AG09309 (cell line): Measurements from ENCODE around the gene CLDN5.
"Not testable (repeated sequence)": the region's sequence is repeated elsewhere in the genome, so short reads cannot be mapped to it uniquely, and the experiment has no call there.

Source experiments
- DNase-seq: peaks from one replicate; pipeline ENCODE4 v3.0.0-alpha.2; 2010; ENCODE audit warnings: low read depth
- H3K4me3 ChIP-seq: 2 replicates; pipeline ENCODE4 v1.5.1; 2011; ENCODE audit warnings: mild to moderate bottlenecking, low read depth, low read length, moderate library complexity; ENCODE audit not compliant: control insufficient read depth
- TF ChIP-seq, protein P1 (sequence below): IDR thresholded peaks from 2 replicates; pipeline ENCODE4 v1.5.1; 2011; ENCODE audit warnings: mild to moderate bottlenecking, low read depth, low read length, inconsistent platforms; ENCODE audit not compliant: insufficient read depth, control insufficient read depth; ENCODE audit errors: missing control alignments

Gene CLDN5

DNA sequence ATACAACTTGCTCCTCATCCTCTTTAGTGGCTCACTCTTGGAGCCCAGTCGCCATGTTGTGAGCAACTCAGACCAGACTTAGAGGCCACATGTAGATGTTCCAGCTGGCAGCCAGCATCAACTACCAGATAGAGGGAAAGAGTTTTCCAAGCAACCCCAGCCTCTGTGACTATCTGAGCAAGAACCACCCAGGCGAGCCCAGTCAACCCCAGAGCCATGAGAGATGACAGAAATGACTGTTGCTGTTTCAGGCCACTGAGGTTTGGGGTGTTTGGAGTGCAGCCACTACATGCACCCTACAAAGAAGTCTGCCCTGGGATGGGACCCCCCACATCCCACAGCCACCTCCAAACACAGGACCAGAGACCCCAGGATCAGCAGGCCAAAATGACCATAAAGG is 24.8 kb upstream of the CLDN5 start:
- TF ChIP-seq, protein P1, sequence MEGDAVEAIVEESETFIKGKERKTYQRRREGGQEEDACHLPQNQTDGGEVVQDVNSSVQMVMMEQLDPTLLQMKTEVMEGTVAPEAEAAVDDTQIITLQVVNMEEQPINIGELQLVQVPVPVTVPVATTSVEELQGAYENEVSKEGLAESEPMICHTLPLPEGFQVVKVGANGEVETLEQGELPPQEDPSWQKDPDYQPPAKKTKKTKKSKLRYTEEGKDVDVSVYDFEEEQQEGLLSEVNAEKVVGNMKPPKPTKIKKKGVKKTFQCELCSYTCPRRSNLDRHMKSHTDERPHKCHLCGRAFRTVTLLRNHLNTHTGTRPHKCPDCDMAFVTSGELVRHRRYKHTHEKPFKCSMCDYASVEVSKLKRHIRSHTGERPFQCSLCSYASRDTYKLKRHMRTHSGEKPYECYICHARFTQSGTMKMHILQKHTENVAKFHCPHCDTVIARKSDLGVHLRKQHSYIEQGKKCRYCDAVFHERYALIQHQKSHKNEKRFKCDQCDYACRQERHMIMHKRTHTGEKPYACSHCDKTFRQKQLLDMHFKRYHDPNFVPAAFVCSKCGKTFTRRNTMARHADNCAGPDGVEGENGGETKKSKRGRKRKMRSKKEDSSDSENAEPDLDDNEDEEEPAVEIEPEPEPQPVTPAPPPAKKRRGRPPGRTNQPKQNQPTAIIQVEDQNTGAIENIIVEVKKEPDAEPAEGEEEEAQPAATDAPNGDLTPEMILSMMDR: no peak
- no peak overlapping the region for H3K4me3 ChIP-seq
- DNase-seq: no peak

DNA sequence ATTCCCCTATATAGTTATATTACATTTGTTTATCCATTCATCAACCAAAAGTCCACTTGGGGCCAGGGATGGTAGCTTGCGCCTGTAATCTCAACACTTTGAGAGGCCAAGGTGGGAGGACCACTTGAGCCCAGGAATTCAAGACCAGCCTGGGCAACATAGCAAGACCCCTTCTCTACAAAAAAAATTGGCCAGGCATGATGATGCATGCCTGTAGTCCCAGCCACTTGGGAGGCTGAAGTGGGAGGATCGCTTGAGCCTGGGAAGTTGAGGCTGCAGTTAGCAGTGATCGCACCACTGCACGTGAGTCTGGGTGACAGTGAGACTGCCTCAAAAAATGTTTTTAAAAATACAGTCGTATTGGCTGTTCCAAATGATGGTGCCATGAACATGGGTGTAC is 24.2 kb upstream of the CLDN5 start:
- not testable (repeated sequence) for DNase-seq, H3K4me3 ChIP-seq

DNA sequence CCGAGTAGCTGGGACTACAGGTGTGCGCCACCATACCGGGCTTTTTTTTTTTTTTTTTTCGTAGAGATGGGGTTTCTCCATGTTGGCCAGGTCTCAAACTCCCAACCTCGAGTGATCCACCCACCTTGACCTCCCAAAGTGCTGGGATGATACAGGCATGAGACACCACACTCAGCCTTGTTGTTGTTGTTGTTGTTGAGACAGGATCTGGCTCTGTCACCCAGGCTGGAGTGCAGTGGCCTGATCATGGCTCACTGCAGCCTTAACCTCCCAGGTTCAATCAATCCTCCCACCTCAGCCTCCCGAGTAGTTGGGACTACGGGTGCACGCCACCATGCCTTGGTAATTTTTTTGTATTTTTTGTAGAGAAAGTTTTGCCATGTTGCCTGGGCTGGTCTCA is 23.4 kb upstream of the CLDN5 start:
- DNase-seq: no peak
- TF ChIP-seq, protein P1: no peak
- H3K4me3 ChIP-seq: no peak overlapping the region

DNA sequence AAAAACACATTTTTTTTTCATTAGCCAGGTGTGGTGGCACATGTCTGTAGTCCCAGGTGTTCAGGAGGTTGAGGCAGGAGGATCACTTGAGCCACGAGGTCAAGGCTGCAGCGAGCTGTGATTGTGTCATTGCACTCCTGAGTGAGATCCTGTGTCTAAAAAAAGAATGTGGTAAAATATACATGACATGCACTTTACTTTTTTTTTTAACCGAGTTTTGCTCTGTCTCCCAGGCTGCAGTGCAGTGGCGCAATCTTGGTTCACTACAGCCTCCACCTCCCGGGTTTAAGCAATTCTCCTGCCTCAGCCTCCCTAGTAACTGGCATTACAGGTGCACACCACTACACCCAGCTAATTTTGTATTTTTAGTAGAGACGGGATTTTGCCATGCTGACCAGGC is 22.5 kb upstream of the CLDN5 start:
- H3K4me3 ChIP-seq: no peak overlapping the region
- DNase-seq: no peak
- TF ChIP-seq, protein P1: no peak

DNA sequence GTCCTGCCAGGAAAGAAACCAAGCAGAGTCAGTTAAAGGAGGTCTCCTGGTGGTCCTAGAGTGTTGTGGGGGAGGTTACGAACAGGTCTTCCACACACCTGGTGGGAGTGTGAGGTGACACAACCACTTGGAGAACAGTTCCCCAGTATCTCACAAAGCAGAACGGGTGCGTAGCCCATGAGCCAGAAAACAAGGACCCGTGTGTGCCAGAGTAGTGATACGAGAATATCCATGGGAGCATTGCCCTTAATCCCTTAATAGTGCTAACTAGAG is 21.7 kb upstream of the CLDN5 start:
- DNase-seq: no peak
- no peak overlapping the region for H3K4me3 ChIP-seq

DNA sequence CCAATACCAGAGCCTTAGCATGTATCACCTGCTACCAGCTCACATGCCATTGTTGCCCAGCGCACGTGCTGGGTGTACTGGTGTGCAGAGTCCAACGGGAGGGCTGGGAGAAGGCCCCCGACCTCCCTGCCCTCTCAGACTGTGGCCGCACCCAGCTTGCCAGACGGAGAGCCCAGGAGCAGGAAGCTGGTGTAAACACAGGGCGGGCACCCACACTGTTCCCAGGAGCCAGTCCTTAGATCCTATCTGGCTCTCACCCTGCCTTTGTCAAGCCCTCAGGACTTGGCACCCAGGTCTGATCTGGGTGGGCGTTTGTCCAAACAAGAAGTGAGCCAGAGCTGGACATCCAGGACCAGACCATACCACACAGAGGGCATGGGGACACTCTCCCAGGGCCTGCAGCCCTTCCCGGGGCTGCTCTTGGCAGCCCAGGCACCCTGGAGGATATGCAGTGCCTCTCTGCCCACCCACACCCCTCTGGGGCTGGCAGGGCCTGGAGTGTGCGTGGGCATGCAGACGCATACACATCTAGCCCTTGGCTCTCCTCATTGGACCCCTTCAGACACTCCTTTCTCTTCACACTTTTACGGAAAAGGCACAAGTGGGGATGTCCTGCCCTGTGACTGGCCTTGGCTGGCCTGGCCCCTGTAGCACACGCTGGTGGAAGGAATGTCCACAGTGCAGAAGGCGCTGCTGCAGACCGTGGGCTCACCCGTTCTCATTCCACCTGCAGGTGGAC is 19.9 kb upstream of the CLDN5 start:
- TF ChIP-seq, protein P1: no peak
- DNase-seq: no peak
- no peak overlapping the region for H3K4me3 ChIP-seq

More for the DNA sequence above, 21.7 kb upstream of the CLDN5 start:
- TF ChIP-seq, protein P1: no peak

DNA sequence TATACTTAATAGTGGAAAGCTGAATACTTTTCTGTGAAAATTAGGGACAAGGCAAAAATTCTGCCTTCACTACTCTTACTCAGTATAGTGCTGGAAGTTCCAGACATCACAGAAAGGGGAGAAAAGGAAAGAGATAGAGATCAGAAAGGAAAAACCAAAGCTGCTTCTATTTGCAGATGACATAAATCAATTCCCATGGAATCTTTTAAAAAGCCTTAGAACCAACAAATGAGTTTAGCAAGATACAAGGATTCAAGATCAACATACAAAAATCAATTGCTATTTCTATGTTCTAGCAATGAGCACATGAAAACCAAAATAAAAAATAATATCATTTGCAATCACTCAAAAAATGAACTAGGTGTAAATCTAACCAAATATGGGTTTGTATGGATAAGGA is 16.2 kb upstream of the CLDN5 start:
- no peak overlapping the region for H3K4me3 ChIP-seq
- TF ChIP-seq, protein P1: no peak
- no peak for DNase-seq
